ENCODE data around the gene ATP8B4. TPM values are rescaled to one million over a fixed set of nuclear protein-coding genes. Genes with fewer than 3 reads are reported as not detected.

The ATP8B4 gene
- total RNA-seq, 2 experiments from 2014 or later: 0.31 TPM; not detected in 1

- Histone ChIP-seq H3K9me3 (ENCODE audit: control insufficient read depth in 1 of 2, insufficient read depth in 1 of 2, low read length in 2 of 2) (no peaks in the 10 kb centered on the region), H3K27ac (ENCODE audit: low read depth in 1 of 2, low read length in 2 of 2) (no peak overlapping the region), H3K4me1 (ENCODE audit: insufficient read depth, low read length) (no peaks in the 10 kb centered on the region), H3K4me3 (ENCODE audit: low read length) (no peak overlapping the region), H3K27me3 (ENCODE audit: control insufficient read depth in 1 of 2, insufficient read depth in 2 of 2, low read length in 2 of 2) (no peaks in the 10 kb centered on the region), H3K36me3 (ENCODE audit: insufficient read depth, low read length) (no peaks in the 10 kb centered on the region)
- Mint-ChIP-seq H3K4me1 (ENCODE audit: low read depth) (no peaks in the 10 kb centered on the region), H3K27ac (no peak overlapping the region), H3K27me3 (peaks cover 13% of the 10 kb centered on the region), H3K9me3 (no peaks in the 10 kb centered on the region), H3K4me3 (no peak overlapping the region), H3K36me3 (ENCODE audit: low read depth) (no peaks in the 10 kb centered on the region)
- ChIA-PET POLR2A (no interaction called here), CTCF (no interaction called here)
- TF ChIP-seq CTCF (IDR thresholded peaks at IDR 0.05): no peak
- DNase-seq: no peak
- ATAC-seq (ENCODE audit: poor library complexity): no peak
- intact Hi-C loops (cut with DNase I, micrococcal nuclease): no loop called here
Observed at GRCh38 chr15:50053055-50053856, 65.8 kb downstream of the ATP8B4 start.

- H3K9me3 Mint-ChIP-seq: no peaks in the 10 kb centered on the region
- H3K4me1 Mint-ChIP-seq (ENCODE audit: low read depth): no peaks in the 10 kb centered on the region
- no peak for ATAC-seq (ENCODE audit: poor library complexity)
Observed at GRCh38 chr15:50051811-50052419, 67.1 kb downstream of the ATP8B4 start.

More at GRCh38 chr15:50051811-50052419, 67.1 kb downstream of the ATP8B4 start:
- peaks cover 9% of the 10 kb centered on the region for H3K27me3 Mint-ChIP-seq
- Histone ChIP-seq H3K4me1 (ENCODE audit: insufficient read depth, low read length) (no peaks in the 10 kb centered on the region), H3K36me3 (ENCODE audit: insufficient read depth, low read length) (no peaks in the 10 kb centered on the region), H3K27me3 (ENCODE audit: control insufficient read depth in 1 of 2, insufficient read depth in 2 of 2, low read length in 2 of 2) (no peaks in the 10 kb centered on the region), H3K27ac (ENCODE audit: low read depth in 1 of 2, low read length in 2 of 2) (no peak overlapping the region), H3K9me3 (ENCODE audit: control insufficient read depth in 1 of 2, insufficient read depth in 1 of 2, low read length in 2 of 2) (no peaks in the 10 kb centered on the region), H3K4me3 (ENCODE audit: low read length) (no peak overlapping the region)
- ChIA-PET CTCF (no interaction called here), POLR2A (no interaction called here)
- intact Hi-C loops (cut with DNase I, micrococcal nuclease): no loop called here
- no peak overlapping the region for H3K4me3 Mint-ChIP-seq
- no peak overlapping the region for H3K27ac Mint-ChIP-seq
- TF ChIP-seq CTCF (IDR thresholded peaks at IDR 0.05): no peak
- no peaks in the 10 kb centered on the region for H3K36me3 Mint-ChIP-seq (ENCODE audit: low read depth)
- peak in 4 of 14 experiments; percentile 6 to 51 (median 32) for DNase-seq

Data from CD4-positive, alpha-beta T cell (primary cell).